RWPE1 (cell line): ENCODE data around the gene WDR35.

Experiments
- CTCF ChIA-PET: fragments of 350-600 bp; sonication (Branson Sonifier 250); formaldehyde crosslinking; extraction: SDS; loops from one replicate; lab custom pipeline; 2021; lab: Yijun Ruan, JAX
- POLR2A ChIA-PET: fragments of 400-600 bp; formaldehyde crosslinking; extraction: SDS; loops from one replicate; lab custom pipeline; 2020; ENCODE audit warnings: antibody characterized with exemption; ENCODE audit not compliant: low non-redundant PET; lab: Yijun Ruan, JAX
- DNase-seq: peaks from one replicate; pipeline ENCODE4 v3.0.0; 2012; ENCODE audit warnings: low spot score
- H3K27ac ChIP-seq: fragments of 450-650 bp; 2 replicates; pipeline ENCODE4 v1.5.1; 2017
- TF ChIP-seq, protein P1 (sequence below): fragments of 450-650 bp; conservative IDR thresholded peaks from 2 replicates; pipeline ENCODE4 v1.5.1; 2017; ENCODE audit warnings: low read depth, mild to moderate bottlenecking

The WDR35 gene

DNA sequence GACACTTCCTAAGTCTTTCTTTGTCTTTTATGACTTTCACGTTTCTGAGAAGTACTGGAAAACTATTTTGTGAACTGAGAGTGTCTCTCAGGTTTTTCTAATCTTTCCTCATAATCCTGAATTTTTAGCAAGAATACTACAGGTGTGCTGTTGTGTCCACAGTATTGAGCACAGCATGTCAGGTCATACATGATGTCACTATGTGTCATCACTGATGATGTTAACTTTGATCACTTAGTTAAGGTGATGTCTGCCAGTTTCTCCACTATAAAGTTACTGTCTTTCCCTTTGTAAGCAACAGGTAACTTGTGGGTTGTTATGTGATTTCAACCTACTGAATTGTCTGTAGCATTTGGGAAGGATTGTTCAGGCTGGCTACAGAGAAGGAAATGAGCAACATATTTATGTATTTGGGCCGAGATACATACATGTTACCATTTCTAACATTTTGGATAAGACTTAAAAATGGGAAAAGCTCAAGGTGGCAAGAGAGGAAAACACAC, 11.5 kb upstream of the WDR35 start:
- CTCF ChIA-PET = interaction anchor here (0.6 kb wide), 1 partner anchor 1252 kb away, joined by 3 read pairs; no protein-coding TSS in a partner anchor
- POLR2A ChIA-PET = no interaction called here
- TF ChIP-seq, protein P1, sequence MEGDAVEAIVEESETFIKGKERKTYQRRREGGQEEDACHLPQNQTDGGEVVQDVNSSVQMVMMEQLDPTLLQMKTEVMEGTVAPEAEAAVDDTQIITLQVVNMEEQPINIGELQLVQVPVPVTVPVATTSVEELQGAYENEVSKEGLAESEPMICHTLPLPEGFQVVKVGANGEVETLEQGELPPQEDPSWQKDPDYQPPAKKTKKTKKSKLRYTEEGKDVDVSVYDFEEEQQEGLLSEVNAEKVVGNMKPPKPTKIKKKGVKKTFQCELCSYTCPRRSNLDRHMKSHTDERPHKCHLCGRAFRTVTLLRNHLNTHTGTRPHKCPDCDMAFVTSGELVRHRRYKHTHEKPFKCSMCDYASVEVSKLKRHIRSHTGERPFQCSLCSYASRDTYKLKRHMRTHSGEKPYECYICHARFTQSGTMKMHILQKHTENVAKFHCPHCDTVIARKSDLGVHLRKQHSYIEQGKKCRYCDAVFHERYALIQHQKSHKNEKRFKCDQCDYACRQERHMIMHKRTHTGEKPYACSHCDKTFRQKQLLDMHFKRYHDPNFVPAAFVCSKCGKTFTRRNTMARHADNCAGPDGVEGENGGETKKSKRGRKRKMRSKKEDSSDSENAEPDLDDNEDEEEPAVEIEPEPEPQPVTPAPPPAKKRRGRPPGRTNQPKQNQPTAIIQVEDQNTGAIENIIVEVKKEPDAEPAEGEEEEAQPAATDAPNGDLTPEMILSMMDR = no peak
- DNase-seq = no peak
- H3K27ac ChIP-seq = no peak overlapping the region

GRCh38 chr2:19993731-19994130, 3.8 kb upstream of the WDR35 start:
- TF ChIP-seq, protein P1 = no peak
- ChIA-PET CTCF (interaction anchor here (0.8 kb wide), 1 partner anchor 9 kb away, joined by 3 read pairs; no protein-coding TSS in a partner anchor), POLR2A (no interaction called here)
- no peak for DNase-seq
- no peak overlapping the region for H3K27ac ChIP-seq

DNA sequence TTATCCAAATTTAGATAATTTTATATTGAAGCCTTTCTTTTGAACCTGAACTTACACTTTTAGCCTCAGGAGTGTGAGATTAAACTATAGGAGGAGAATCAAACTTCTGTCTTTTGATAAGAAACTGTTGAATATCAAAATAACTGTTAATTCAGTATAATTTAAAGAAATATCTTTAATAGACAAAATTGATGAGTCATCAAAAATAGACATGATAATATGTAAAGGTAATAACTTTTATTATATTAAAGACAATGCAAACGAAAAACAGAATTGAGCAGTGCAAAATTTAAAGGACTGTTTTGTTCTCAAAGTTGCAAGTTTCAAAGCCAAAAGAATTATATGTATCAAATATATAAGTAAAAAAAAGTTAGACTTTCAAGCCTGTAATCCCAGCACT, 2.0 kb upstream of the WDR35 start:
- H3K27ac ChIP-seq = no peak overlapping the region
- ChIA-PET POLR2A (no interaction called here), CTCF (interaction anchor here (0.6 kb wide), 1 partner anchor 111 kb away, joined by 5 read pairs; no protein-coding TSS in a partner anchor)
- TF ChIP-seq, protein P1 = no peak
- DNase-seq = no peak

DNA sequence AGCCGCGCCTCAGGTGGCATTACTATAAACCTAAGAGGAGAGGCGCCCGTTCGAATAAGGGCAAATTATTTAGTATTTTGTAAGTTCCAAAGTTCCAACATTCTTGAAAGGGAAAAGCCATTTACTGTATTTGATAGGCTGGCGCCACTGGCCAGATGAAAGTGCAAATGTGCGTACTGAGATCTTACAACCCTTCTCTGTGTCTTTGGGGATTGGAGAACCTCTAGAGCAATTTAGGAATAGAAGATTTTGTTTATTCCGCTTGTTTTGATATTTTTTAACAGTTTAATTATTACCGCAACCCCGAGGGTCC, 467 bp upstream of the WDR35 start:
- ChIA-PET POLR2A (no interaction called here), CTCF (no interaction called here)
- TF ChIP-seq, protein P1 = no peak
- no peak for DNase-seq
- peak overlapping the region; percentile 82 for H3K27ac ChIP-seq

DNA sequence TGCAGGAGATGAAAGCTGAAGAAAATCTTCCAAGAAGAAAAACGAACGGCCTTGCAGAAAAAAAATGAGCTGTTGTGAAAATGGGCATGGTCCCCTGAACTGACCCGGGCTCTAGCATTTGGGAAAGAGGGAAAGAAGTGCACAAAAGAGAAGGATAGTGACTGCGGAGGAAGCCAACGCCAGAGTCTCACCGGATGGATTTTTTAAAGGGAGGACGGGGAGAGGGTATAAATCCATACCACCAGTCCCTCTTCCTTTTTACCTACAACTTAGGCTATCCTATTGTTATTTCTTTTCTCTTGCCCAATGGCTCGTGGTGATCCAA, 601 bp downstream of the WDR35 start:
- ChIA-PET POLR2A (no interaction called here), CTCF (interaction anchor here (0.8 to 0.9 kb wide), 2 partner anchors 172 to 672 kb away, joined by 3 read pairs; no protein-coding TSS in a partner anchor)
- no peak for DNase-seq
- TF ChIP-seq, protein P1 = no peak
- H3K27ac ChIP-seq = peak overlapping the region; percentile 82

DNA sequence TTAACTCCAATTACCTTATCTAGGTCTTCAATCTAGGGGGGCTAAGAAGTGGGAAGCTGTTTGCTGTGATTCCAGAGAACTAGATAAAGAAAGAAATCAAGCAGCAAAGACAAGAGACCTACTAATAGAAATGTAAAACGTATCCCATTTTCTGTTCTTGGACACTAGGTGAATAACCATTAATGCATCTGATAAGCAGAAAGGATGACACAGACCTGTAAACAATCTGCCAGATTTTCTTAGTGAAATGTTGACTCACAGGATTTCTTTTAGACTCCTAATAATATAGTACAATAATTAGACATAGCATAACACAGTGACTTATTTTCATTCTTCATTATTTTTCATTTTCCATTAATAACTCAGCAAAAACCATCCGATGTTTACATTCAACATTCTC, 1.3 kb downstream of the WDR35 start:
- DNase-seq = peak; percentile 12
- TF ChIP-seq, protein P1 = no peak
- ChIA-PET CTCF (interaction anchor here (0.8 to 0.9 kb wide), 2 partner anchors 173 to 673 kb away, joined by 3 read pairs; no protein-coding TSS in a partner anchor), POLR2A (no interaction called here)
- H3K27ac ChIP-seq = no peak overlapping the region
